Measurements from ENCODE around the gene NCK1.

DNA sequence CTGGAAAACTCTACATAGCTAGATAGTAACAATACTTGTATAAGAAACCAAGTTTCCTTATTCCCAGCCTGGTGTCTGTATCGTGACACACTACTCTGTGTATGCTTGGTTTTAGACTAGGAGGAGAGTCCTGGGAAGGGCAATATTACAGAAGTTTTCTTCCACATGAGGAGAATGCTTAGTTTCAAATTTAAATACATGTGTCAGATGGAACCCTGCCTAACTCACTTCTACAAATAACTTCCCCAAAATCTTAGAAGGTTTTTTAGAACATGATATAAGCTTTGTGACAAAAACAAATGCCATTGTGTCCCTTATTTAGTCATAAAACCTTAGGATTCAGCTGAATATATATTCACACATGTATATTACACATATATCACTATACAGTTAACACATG is 88.6 kb downstream of the NCK1 start:
- TF ChIP-seq, protein P1, sequence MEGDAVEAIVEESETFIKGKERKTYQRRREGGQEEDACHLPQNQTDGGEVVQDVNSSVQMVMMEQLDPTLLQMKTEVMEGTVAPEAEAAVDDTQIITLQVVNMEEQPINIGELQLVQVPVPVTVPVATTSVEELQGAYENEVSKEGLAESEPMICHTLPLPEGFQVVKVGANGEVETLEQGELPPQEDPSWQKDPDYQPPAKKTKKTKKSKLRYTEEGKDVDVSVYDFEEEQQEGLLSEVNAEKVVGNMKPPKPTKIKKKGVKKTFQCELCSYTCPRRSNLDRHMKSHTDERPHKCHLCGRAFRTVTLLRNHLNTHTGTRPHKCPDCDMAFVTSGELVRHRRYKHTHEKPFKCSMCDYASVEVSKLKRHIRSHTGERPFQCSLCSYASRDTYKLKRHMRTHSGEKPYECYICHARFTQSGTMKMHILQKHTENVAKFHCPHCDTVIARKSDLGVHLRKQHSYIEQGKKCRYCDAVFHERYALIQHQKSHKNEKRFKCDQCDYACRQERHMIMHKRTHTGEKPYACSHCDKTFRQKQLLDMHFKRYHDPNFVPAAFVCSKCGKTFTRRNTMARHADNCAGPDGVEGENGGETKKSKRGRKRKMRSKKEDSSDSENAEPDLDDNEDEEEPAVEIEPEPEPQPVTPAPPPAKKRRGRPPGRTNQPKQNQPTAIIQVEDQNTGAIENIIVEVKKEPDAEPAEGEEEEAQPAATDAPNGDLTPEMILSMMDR (IDR thresholded peaks at IDR 0.05 in 2 of 3, conservative IDR thresholded peaks at IDR 0.05 in 1 of 3; ENCODE audit: borderline replicate concordance in 1 of 3, insufficient read depth in 1 of 3, low read depth in 2 of 3, low read length in 2 of 3): no peak
- TF ChIP-seq CEBPB (IDR thresholded peaks at IDR 0.05; ENCODE audit: low read depth): no peak
- TF ChIP-seq FOSL1 (IDR thresholded peaks at IDR 0.05; ENCODE audit: low read depth): no peak
- no peak for TF ChIP-seq POLR2AphosphoS5 (IDR thresholded peaks at IDR 0.05; ENCODE audit: low read depth, low read length)
- TF ChIP-seq EGR1 (IDR thresholded peaks at IDR 0.05; ENCODE audit: low read depth): no peak
- TF ChIP-seq, protein P2, sequence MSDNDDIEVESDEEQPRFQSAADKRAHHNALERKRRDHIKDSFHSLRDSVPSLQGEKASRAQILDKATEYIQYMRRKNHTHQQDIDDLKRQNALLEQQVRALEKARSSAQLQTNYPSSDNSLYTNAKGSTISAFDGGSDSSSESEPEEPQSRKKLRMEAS (IDR thresholded peaks at IDR 0.05): no peak
- no peak for TF ChIP-seq EZH2 (IDR thresholded peaks at IDR 0.05)
- no peak for TF ChIP-seq POLR2A (IDR thresholded peaks at IDR 0.05; ENCODE audit: borderline replicate concordance, extremely low read depth, insufficient read depth, insufficient read length)
- TF ChIP-seq, protein P3, sequence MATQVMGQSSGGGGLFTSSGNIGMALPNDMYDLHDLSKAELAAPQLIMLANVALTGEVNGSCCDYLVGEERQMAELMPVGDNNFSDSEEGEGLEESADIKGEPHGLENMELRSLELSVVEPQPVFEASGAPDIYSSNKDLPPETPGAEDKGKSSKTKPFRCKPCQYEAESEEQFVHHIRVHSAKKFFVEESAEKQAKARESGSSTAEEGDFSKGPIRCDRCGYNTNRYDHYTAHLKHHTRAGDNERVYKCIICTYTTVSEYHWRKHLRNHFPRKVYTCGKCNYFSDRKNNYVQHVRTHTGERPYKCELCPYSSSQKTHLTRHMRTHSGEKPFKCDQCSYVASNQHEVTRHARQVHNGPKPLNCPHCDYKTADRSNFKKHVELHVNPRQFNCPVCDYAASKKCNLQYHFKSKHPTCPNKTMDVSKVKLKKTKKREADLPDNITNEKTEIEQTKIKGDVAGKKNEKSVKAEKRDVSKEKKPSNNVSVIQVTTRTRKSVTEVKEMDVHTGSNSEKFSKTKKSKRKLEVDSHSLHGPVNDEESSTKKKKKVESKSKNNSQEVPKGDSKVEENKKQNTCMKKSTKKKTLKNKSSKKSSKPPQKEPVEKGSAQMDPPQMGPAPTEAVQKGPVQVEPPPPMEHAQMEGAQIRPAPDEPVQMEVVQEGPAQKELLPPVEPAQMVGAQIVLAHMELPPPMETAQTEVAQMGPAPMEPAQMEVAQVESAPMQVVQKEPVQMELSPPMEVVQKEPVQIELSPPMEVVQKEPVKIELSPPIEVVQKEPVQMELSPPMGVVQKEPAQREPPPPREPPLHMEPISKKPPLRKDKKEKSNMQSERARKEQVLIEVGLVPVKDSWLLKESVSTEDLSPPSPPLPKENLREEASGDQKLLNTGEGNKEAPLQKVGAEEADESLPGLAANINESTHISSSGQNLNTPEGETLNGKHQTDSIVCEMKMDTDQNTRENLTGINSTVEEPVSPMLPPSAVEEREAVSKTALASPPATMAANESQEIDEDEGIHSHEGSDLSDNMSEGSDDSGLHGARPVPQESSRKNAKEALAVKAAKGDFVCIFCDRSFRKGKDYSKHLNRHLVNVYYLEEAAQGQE (IDR thresholded peaks at IDR 0.05; ENCODE audit: low read depth): no peak
- TF ChIP-seq JUND (IDR thresholded peaks at IDR 0.05): no peak
- TF ChIP-seq, protein P4, sequence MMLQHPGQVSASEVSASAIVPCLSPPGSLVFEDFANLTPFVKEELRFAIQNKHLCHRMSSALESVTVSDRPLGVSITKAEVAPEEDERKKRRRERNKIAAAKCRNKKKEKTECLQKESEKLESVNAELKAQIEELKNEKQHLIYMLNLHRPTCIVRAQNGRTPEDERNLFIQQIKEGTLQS (IDR thresholded peaks at IDR 0.05): no peak
- TF ChIP-seq YY1 (IDR thresholded peaks at IDR 0.05; ENCODE audit: extremely low read depth, insufficient replicate concordance, low read depth, low read length): no peak
- no peak for TF ChIP-seq SRF (IDR thresholded peaks at IDR 0.05; ENCODE audit: low read depth)
